Right lobe of liver (tissue), 4 donors: ENCODE data around the gene FLRT1.

Experiments used
- POLR2A ChIP-seq: fragments of 450-650 bp; IDR thresholded peaks from one replicate; pipeline ENCODE4 v1.6.1; 2017; ENCODE audit warnings: antibody characterized with exemption, mild to moderate bottlenecking
- TF ChIP-seq, protein P1 (sequence below), 4 donors: fragments of 200-600 bp in 3 of 4; fragments of 450-650 bp in 1 of 4; IDR thresholded peaks; one replicate each; pipeline versions ENCODE4 v1.5.1 to v1.8.0; 2016 to 2022; ENCODE audit warnings: antibody characterized with exemption in 4 of 4, mild to moderate bottlenecking in 2 of 4
- donor health status: DM: no; HTN: no; CAD: no.
- donor health status: DM: no; HTN: no; CAD: no.
- donor health status: DM: no; HTN: yes; CAD: no.

DNA sequence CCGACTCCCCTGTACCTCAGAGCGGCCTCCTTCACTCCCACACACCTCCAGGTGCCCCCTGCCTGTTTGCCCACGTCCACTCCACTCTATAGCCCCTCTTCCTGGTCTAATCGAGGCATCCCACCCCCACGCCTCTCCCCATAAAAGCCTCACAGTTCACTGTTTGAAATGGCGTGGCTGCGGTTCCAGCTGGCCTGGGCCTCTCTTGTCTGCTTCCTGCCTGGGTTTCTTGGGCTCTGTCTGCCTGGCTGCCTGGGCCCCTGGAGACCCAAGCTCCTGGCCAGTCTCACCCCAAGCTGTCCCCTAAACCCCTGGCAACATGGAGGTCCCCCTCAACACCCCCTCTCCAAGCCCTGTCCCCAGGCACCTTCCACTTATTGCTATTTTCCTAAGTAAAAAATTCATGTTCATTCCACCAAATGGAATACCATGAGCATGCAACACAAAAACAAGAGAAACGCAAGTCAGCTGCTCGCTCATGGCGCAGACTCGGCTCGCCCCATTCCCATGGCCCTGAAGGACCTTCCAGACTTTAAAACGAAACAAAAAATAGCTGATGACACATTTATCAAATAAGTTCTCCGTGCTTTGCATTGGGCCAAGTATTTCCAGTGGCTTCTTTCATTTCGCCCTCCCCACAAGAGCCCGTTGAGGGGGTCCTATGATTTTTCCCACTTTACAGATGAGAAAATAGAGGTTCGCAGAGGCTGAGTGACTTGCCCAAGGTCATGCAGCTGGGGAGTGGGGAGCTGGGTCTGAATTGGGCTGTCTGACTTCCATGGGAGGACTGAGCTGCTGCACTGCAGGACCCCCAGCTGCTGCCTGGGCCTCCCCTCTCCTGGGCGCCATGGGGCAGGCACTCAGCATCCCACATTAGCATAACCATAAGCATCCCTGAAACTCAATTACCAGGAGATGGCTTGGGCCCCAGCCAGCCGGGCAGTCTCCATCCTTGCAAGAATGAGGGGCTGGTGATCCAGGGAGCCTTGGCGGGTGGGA lies 11.7 kb upstream of the FLRT1 start:
- TF ChIP-seq, protein P1, sequence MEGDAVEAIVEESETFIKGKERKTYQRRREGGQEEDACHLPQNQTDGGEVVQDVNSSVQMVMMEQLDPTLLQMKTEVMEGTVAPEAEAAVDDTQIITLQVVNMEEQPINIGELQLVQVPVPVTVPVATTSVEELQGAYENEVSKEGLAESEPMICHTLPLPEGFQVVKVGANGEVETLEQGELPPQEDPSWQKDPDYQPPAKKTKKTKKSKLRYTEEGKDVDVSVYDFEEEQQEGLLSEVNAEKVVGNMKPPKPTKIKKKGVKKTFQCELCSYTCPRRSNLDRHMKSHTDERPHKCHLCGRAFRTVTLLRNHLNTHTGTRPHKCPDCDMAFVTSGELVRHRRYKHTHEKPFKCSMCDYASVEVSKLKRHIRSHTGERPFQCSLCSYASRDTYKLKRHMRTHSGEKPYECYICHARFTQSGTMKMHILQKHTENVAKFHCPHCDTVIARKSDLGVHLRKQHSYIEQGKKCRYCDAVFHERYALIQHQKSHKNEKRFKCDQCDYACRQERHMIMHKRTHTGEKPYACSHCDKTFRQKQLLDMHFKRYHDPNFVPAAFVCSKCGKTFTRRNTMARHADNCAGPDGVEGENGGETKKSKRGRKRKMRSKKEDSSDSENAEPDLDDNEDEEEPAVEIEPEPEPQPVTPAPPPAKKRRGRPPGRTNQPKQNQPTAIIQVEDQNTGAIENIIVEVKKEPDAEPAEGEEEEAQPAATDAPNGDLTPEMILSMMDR (IDR thresholded peaks at IDR 0.05), result no peak
- TF ChIP-seq POLR2A, result no peak
